OCI-LY1 (cell line): ENCODE measurements around the gene CAMTA1.

ENCODE experiments used
- EZH2 ChIP-seq: fragments of 200-600 bp; sonication (generic), shearing (Covaris generic); IDR thresholded peaks from 2 replicates; pipeline ENCODE4 v1.8.0; 2017; ENCODE audit warnings: borderline replicate concordance, mixed run types, mild to moderate bottlenecking, antibody characterized with exemption, low read length, moderate library complexity, mixed read lengths
- TF ChIP-seq, protein P1 (sequence below): fragments of 200-600 bp; sonication (generic), shearing (Covaris generic); IDR thresholded peaks from 2 replicates; pipeline ENCODE4 v1.5.1; 2017; ENCODE audit warnings: mild to moderate bottlenecking, antibody characterized with exemption, low read length, moderate library complexity, mixed read lengths

GRCh38 chr1:6984536-6984935, 199.3 kb downstream of the CAMTA1 start:
- TF ChIP-seq, protein P1, sequence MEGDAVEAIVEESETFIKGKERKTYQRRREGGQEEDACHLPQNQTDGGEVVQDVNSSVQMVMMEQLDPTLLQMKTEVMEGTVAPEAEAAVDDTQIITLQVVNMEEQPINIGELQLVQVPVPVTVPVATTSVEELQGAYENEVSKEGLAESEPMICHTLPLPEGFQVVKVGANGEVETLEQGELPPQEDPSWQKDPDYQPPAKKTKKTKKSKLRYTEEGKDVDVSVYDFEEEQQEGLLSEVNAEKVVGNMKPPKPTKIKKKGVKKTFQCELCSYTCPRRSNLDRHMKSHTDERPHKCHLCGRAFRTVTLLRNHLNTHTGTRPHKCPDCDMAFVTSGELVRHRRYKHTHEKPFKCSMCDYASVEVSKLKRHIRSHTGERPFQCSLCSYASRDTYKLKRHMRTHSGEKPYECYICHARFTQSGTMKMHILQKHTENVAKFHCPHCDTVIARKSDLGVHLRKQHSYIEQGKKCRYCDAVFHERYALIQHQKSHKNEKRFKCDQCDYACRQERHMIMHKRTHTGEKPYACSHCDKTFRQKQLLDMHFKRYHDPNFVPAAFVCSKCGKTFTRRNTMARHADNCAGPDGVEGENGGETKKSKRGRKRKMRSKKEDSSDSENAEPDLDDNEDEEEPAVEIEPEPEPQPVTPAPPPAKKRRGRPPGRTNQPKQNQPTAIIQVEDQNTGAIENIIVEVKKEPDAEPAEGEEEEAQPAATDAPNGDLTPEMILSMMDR, result no peak
- no peak for TF ChIP-seq EZH2
